ENCODE data around the gene ACTL7B. TPM values are rescaled to one million over a fixed set of nuclear protein-coding genes. Genes with fewer than 3 reads are reported as not detected.

The ACTL7B gene
- total and polyA plus RNA-seq, 10 of the 15 experiments (the other 5 are each of a cell fraction or from before 2014, with no cell fraction given), result not detected

GRCh38 chr9:108884701-108885100, 28.9 kb upstream of the ACTL7B start:
- no peak overlapping the region for H3K27ac ChIP-seq (ENCODE audit: control insufficient read depth, insufficient read depth)
- H2AFZ ChIP-seq (ENCODE audit: control insufficient read depth, low read depth, low read length), result no peak overlapping the region
- H3K79me2 ChIP-seq (ENCODE audit: control insufficient read depth, insufficient read depth, low read length), result no peaks in the 10 kb centered on the region
- RAD21 ChIA-PET (ENCODE audit: unreplicated experiment), result no interaction called here
- DNase-seq (ENCODE audit: low read depth, low spot score) (no peak), ATAC-seq (no peak), FAIRE-seq (no peak)
- CTCF ChIA-PET, result no interaction called here
- H3K9ac ChIP-seq (ENCODE audit: control insufficient read depth, insufficient read depth, low read length), result no peak overlapping the region
- no peaks in the 10 kb centered on the region for H3K9me3 ChIP-seq (replicated peaks; ENCODE audit: control insufficient read depth, insufficient read depth, low read length)
- POLR2A ChIA-PET, result no interaction called here
- peaks cover 2 to 10% of the 10 kb centered on the region in 2 experiments for H3K36me3 ChIP-seq (ENCODE audit: control insufficient read depth in 2 of 2, insufficient read depth in 2 of 2, low read length in 1 of 2)
- no TSS peak for BruUV-seq (replicated peaks)
- no peaks in the 10 kb centered on the region for H3K27me3 ChIP-seq (replicated peaks in 1 of 2; ENCODE audit: control insufficient read depth in 2 of 2, insufficient read depth in 2 of 2, low read length in 1 of 2)
- SMC1A ChIA-PET (ENCODE audit: uncharacterized antibody, unreplicated experiment), result interaction anchor here (2.0 kb wide), 1 partner anchor 16 kb away, joined by 8 read pairs; no protein-coding TSS in a partner anchor
- no peak overlapping the region for H3K4me3 ChIP-seq
- peaks cover 8% of the 10 kb centered on the region for H3K4me1 ChIP-seq (ENCODE audit: control insufficient read depth, insufficient read depth, low read length)
- no peaks in the 10 kb centered on the region for H4K20me1 ChIP-seq (ENCODE audit: control insufficient read depth, insufficient read depth)
- WGBS (ENCODE audit: insufficient coverage, insufficient replicate concordance, low lambda C conversion rate, missing lambda C conversion rate), result 98% methylated on average over 3 of the region's 3 CpGs
- TF ChIP-seq NR2C1 (IDR thresholded peaks at IDR 0.05) (no peak), E2F4 (IDR thresholded peaks at IDR 0.05; ENCODE audit: low read depth, low read length) (no peak), ZNF384 (IDR thresholded peaks at IDR 0.05; ENCODE audit: borderline replicate concordance, low read depth, low read length) (no peak), MXI1 (IDR thresholded peaks at IDR 0.05; ENCODE audit: low read depth, low read length) (no peak), BMI1 (IDR thresholded peaks at IDR 0.05; ENCODE audit: borderline replicate concordance) (no peak), HCFC1 (IDR thresholded peaks at IDR 0.05; ENCODE audit: low read length) (no peak), MYB (IDR thresholded peaks at IDR 0.05; ENCODE audit: borderline replicate concordance, low read depth, low read length) (no peak), ESRRA (IDR thresholded peaks at IDR 0.05; ENCODE audit: low read length) (no peak), ETV6 (conservative IDR thresholded peaks at IDR 0.05 in 1 of 2, IDR thresholded peaks at IDR 0.05 in 1 of 2; ENCODE audit: borderline replicate concordance in 1 of 2, low read depth in 1 of 2) (no peak), WRNIP1 (IDR thresholded peaks at IDR 0.05; ENCODE audit: borderline replicate concordance, low read depth, low read length) (no peak), EZH2 (IDR thresholded peaks at IDR 0.05; ENCODE audit: borderline replicate concordance, control insufficient read depth, low read depth, low read length) (no peak), IRF3 (IDR thresholded peaks at IDR 0.05) (no peak), LARP7 (IDR thresholded peaks at IDR 0.05) (no peak), RBBP5 (conservative IDR thresholded peaks at IDR 0.05) (no peak)
- no peak overlapping the region for H3K4me2 ChIP-seq (ENCODE audit: control insufficient read depth, insufficient read depth)
- in situ Hi-C loops (cut with MboI), result no loop called here
- intact Hi-C loops (cut with micrococcal nuclease; ENCODE audit: unreplicated experiment), result no loop called here
